Cardiac fibroblast (primary cell): ENCODE data around the gene PDK2.
A peak's percentile ranks its signal among the peaks of the same experiment; 100 is the strongest.

ENCODE experiments used
- DNase-seq, 2 donors: peaks; one replicate each; pipeline versions ENCODE4 v3.0.0 to v3.0.0-alpha.2; 2010; ENCODE audit warnings: low read depth in 2 of 2
- H3K4me3 ChIP-seq, 2 donors: replicated peaks in 1 of 2; 1 replicate in 1 of 2; 2 replicates in 1 of 2; pipeline ENCODE4 v1.5.1; 2011; ENCODE audit warnings: low read depth in 2 of 2, low read length in 2 of 2, mild to moderate bottlenecking in 2 of 2, moderate library complexity in 1 of 2
- CTCF ChIP-seq: IDR thresholded peaks from one replicate; pipeline ENCODE4 v1.5.1; 2011; ENCODE audit warnings: low read depth, mild to moderate bottlenecking, low read length, inconsistent platforms

The PDK2 gene

GRCh38 chr17:50102164-50102991 lies 7.2 kb downstream of the PDK2 start:
- H3K4me3 ChIP-seq = no peak overlapping the region
- TF ChIP-seq CTCF = no peak
- DNase-seq = peak in 1 of 2 donors; percentile 23

- DNase-seq = no peak
- no peak overlapping the region for H3K4me3 ChIP-seq
- no peak for TF ChIP-seq CTCF
These were observed 8.1 kb downstream of the PDK2 start for GRCh38 chr17:50103252-50103651.

- TF ChIP-seq CTCF = no peak
- DNase-seq = no peak
- no peak overlapping the region for H3K4me3 ChIP-seq
These were observed 8.8 kb downstream of the PDK2 start for GRCh38 chr17:50103941-50104340.

- no peak overlapping the region for H3K4me3 ChIP-seq
- TF ChIP-seq CTCF = no peak
These were observed 10.7 kb downstream of the PDK2 start for GRCh38 chr17:50105811-50106210.

GRCh38 chr17:50106393-50107131 lies 11.4 kb downstream of the PDK2 start:
- TF ChIP-seq CTCF = no peak
- H3K4me3 ChIP-seq = no peak overlapping the region

More at GRCh38 chr17:50105811-50106210, 10.7 kb downstream of the PDK2 start:
- no peak for DNase-seq

GRCh38 chr17:50107790-50108414 lies 12.8 kb downstream of the PDK2 start:
- DNase-seq = peak in 1 of 2 donors; percentile 69
- H3K4me3 ChIP-seq = no peak overlapping the region
- no peak for TF ChIP-seq CTCF

More at GRCh38 chr17:50106393-50107131, 11.4 kb downstream of the PDK2 start:
- no peak for DNase-seq
